HT1080 (cell line): ENCODE measurements around the gene GAPVD1. TPM values are rescaled to one million over a fixed set of nuclear protein-coding genes. Genes with fewer than 3 reads are reported as not detected.
A peak's percentile ranks its signal among the peaks of the same experiment; 100 is the strongest.
"Not testable (repeated sequence)": the region's sequence is repeated elsewhere in the genome, so short reads cannot be mapped to it uniquely, and the experiment has no call there.

Experiments used
- DNase-seq: peaks from one replicate; pipeline ENCODE4 v3.0.0-alpha.2; 2015; ENCODE audit warnings: low read depth
- total RNA-seq: library from RNA; depleted of rRNA; stranded (reverse); fragments of >200 nt; shearing (Covaris generic); gene quantifications from 2 replicates; pipeline ENCODE4 v1.2.3, GENCODE V29; 2014

The GAPVD1 gene
- total RNA-seq, 1 experiment from 2014 or later, result 37.6 TPM

- no peak for DNase-seq
These were observed 7.4 kb upstream of the GAPVD1 start for GRCh38 chr9:125254231-125254630.

- peak; percentile 28 for DNase-seq
These were observed 5.7 kb upstream of the GAPVD1 start for GRCh38 chr9:125255781-125256391.

GRCh38 chr9:125258160-125258785 is 3.4 kb upstream of the GAPVD1 start:
- DNase-seq, result no peak

GRCh38 chr9:125258832-125259534 is 2.6 kb upstream of the GAPVD1 start:
- DNase-seq, result no peak

- DNase-seq, result no peak
These were observed 1.1 kb upstream of the GAPVD1 start for GRCh38 chr9:125260561-125260960.

GRCh38 chr9:125262294-125262991 is 817 bp downstream of the GAPVD1 start:
- no peak for DNase-seq

- DNase-seq, result not testable (repeated sequence)
These were observed 2.4 kb downstream of the GAPVD1 start for GRCh38 chr9:125264068-125264467.

- DNase-seq, result no peak
These were observed 6.9 kb downstream of the GAPVD1 start for GRCh38 chr9:125268394-125269013.

GRCh38 chr9:125269014-125269397 is 7.4 kb downstream of the GAPVD1 start:
- DNase-seq, result no peak

GRCh38 chr9:125271081-125271480 is 9.5 kb downstream of the GAPVD1 start:
- DNase-seq, result no peak

- no peak for DNase-seq
These were observed 11.1 kb downstream of the GAPVD1 start for GRCh38 chr9:125272697-125273096.

- DNase-seq, result no peak
These were observed 15.1 kb downstream of the GAPVD1 start for GRCh38 chr9:125276771-125277170.

- no peak for DNase-seq
These were observed 15.8 kb downstream of the GAPVD1 start for GRCh38 chr9:125277411-125277810.

GRCh38 chr9:125280945-125281344 is 19.3 kb downstream of the GAPVD1 start:
- DNase-seq, result no peak

- no peak for DNase-seq
These were observed 23.2 kb downstream of the GAPVD1 start for GRCh38 chr9:125284855-125285254.

- DNase-seq, result not testable (repeated sequence)
These were observed 25.4 kb downstream of the GAPVD1 start for GRCh38 chr9:125286935-125287433.

- no peak for DNase-seq
These were observed 31.5 kb downstream of the GAPVD1 start for GRCh38 chr9:125293134-125293533.

GRCh38 chr9:125295657-125296056 is 34.0 kb downstream of the GAPVD1 start:
- no peak for DNase-seq

GRCh38 chr9:125296843-125297372 is 35.3 kb downstream of the GAPVD1 start:
- DNase-seq, result no peak

GRCh38 chr9:125297917-125298316 is 36.3 kb downstream of the GAPVD1 start:
- no peak for DNase-seq

GRCh38 chr9:125302241-125302640 is 40.6 kb downstream of the GAPVD1 start:
- no peak for DNase-seq
